ENCODE results near the gene GMDS.

GMDS gene

GRCh38 chr6:1890071-1890470 is 355.3 kb downstream of the GMDS start:
- no peak for ATAC-seq
- TF ChIP-seq ZNF8 (CRISPR knock-in tag; IDR thresholded peaks at IDR 0.05): no peak
- TF ChIP-seq, protein P1, sequence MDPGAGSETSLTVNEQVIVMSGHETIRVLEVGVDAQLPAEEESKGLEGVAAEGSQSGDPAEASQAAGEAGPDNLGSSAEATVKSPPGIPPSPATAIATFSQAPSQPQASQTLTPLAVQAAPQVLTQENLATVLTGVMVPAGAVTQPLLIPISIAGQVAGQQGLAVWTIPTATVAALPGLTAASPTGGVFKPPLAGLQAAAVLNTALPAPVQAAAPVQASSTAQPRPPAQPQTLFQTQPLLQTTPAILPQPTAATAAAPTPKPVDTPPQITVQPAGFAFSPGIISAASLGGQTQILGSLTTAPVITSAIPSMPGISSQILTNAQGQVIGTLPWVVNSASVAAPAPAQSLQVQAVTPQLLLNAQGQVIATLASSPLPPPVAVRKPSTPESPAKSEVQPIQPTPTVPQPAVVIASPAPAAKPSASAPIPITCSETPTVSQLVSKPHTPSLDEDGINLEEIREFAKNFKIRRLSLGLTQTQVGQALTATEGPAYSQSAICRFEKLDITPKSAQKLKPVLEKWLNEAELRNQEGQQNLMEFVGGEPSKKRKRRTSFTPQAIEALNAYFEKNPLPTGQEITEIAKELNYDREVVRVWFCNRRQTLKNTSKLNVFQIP (CRISPR knock-in tag; IDR thresholded peaks at IDR 0.05; ENCODE audit: borderline replicate concordance, low read depth): no peak
- TF ChIP-seq ZNF70 (CRISPR knock-in tag; IDR thresholded peaks at IDR 0.05): no peak
- TF ChIP-seq, protein P2, sequence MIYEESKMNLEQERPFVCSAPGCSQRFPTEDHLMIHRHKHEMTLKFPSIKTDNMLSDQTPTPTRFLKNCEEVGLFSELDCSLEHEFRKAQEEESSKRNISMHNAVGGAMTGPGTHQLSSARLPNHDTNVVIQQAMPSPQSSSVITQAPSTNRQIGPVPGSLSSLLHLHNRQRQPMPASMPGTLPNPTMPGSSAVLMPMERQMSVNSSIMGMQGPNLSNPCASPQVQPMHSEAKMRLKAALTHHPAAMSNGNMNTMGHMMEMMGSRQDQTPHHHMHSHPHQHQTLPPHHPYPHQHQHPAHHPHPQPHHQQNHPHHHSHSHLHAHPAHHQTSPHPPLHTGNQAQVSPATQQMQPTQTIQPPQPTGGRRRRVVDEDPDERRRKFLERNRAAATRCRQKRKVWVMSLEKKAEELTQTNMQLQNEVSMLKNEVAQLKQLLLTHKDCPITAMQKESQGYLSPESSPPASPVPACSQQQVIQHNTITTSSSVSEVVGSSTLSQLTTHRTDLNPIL (CRISPR knock-in tag; IDR thresholded peaks at IDR 0.05; ENCODE audit: low read depth): no peak
- TF ChIP-seq RARB (CRISPR knock-in tag; IDR thresholded peaks at IDR 0.05): no peak
- no peak for TF ChIP-seq ARNTL (CRISPR knock-in tag; IDR thresholded peaks at IDR 0.05; ENCODE audit: borderline replicate concordance, low read depth)
- TF ChIP-seq ZNF565 (CRISPR knock-in tag; conservative IDR thresholded peaks at IDR 0.05; ENCODE audit: low read depth): no peak
- TF ChIP-seq, protein P3, sequence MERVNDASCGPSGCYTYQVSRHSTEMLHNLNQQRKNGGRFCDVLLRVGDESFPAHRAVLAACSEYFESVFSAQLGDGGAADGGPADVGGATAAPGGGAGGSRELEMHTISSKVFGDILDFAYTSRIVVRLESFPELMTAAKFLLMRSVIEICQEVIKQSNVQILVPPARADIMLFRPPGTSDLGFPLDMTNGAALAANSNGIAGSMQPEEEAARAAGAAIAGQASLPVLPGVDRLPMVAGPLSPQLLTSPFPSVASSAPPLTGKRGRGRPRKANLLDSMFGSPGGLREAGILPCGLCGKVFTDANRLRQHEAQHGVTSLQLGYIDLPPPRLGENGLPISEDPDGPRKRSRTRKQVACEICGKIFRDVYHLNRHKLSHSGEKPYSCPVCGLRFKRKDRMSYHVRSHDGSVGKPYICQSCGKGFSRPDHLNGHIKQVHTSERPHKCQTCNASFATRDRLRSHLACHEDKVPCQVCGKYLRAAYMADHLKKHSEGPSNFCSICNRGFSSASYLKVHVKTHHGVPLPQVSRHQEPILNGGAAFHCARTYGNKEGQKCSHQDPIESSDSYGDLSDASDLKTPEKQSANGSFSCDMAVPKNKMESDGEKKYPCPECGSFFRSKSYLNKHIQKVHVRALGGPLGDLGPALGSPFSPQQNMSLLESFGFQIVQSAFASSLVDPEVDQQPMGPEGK (CRISPR knock-in tag; IDR thresholded peaks at IDR 0.05; ENCODE audit: borderline replicate concordance): no peak
- TF ChIP-seq GLIS3 (CRISPR knock-in tag; IDR thresholded peaks at IDR 0.05): no peak
- no peak for TF ChIP-seq ZFP30 (CRISPR knock-in tag; IDR thresholded peaks at IDR 0.05)
- TF ChIP-seq, protein P4, sequence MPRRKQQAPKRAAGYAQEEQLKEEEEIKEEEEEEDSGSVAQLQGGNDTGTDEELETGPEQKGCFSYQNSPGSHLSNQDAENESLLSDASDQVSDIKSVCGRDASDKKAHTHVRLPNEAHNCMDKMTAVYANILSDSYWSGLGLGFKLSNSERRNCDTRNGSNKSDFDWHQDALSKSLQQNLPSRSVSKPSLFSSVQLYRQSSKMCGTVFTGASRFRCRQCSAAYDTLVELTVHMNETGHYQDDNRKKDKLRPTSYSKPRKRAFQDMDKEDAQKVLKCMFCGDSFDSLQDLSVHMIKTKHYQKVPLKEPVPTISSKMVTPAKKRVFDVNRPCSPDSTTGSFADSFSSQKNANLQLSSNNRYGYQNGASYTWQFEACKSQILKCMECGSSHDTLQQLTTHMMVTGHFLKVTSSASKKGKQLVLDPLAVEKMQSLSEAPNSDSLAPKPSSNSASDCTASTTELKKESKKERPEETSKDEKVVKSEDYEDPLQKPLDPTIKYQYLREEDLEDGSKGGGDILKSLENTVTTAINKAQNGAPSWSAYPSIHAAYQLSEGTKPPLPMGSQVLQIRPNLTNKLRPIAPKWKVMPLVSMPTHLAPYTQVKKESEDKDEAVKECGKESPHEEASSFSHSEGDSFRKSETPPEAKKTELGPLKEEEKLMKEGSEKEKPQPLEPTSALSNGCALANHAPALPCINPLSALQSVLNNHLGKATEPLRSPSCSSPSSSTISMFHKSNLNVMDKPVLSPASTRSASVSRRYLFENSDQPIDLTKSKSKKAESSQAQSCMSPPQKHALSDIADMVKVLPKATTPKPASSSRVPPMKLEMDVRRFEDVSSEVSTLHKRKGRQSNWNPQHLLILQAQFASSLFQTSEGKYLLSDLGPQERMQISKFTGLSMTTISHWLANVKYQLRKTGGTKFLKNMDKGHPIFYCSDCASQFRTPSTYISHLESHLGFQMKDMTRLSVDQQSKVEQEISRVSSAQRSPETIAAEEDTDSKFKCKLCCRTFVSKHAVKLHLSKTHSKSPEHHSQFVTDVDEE (CRISPR knock-in tag; IDR thresholded peaks at IDR 0.05): no peak
- TF ChIP-seq TCF4 (CRISPR knock-in tag; IDR thresholded peaks at IDR 0.05; ENCODE audit: borderline replicate concordance): no peak
- TF ChIP-seq OSR1 (CRISPR knock-in tag; IDR thresholded peaks at IDR 0.05): no peak

GRCh38 chr6:1885576-1886011 is 359.8 kb downstream of the GMDS start:
- ATAC-seq: peak; percentile 92
- TF ChIP-seq CSDC2 (CRISPR knock-in tag; IDR thresholded peaks at IDR 0.05) (no peak), ISL1 (CRISPR knock-in tag; IDR thresholded peaks at IDR 0.05) (no peak)
- TF ChIP-seq, protein P3 (CRISPR knock-in tag; IDR thresholded peaks at IDR 0.05; ENCODE audit: borderline replicate concordance): no peak

- TF ChIP-seq ISL1 (CRISPR knock-in tag; IDR thresholded peaks at IDR 0.05): peak; percentile 86
- TF ChIP-seq, protein P1 (CRISPR knock-in tag; IDR thresholded peaks at IDR 0.05; ENCODE audit: borderline replicate concordance, low read depth): no peak
- peak; percentile 54; the same call in 2 of the 3 replicates for ATAC-seq
Measured at GRCh38 chr6:1884313-1884712, 361.1 kb downstream of the GMDS start.

GRCh38 chr6:1878330-1878729 is 367.1 kb downstream of the GMDS start:
- no peak for ATAC-seq
- TF ChIP-seq CSRNP3 (CRISPR knock-in tag; IDR thresholded peaks at IDR 0.05): no peak
- no peak for TF ChIP-seq PPARA (CRISPR knock-in tag; IDR thresholded peaks at IDR 0.05; ENCODE audit: borderline replicate concordance)
- TF ChIP-seq ISL1 (CRISPR knock-in tag; IDR thresholded peaks at IDR 0.05): no peak
- no peak for TF ChIP-seq RARB (CRISPR knock-in tag; IDR thresholded peaks at IDR 0.05)
- TF ChIP-seq GLIS3 (CRISPR knock-in tag; IDR thresholded peaks at IDR 0.05): no peak
- TF ChIP-seq, protein P1 (CRISPR knock-in tag; IDR thresholded peaks at IDR 0.05; ENCODE audit: borderline replicate concordance, low read depth): no peak
- no peak for TF ChIP-seq ZC3H10 (CRISPR knock-in tag; IDR thresholded peaks at IDR 0.05)
- TF ChIP-seq TCF4 (CRISPR knock-in tag; IDR thresholded peaks at IDR 0.05; ENCODE audit: borderline replicate concordance): no peak
- no peak for TF ChIP-seq OSR1 (CRISPR knock-in tag; IDR thresholded peaks at IDR 0.05)

Measured in SK-N-SH treated with all-trans-retinoic acid at 6 μM for 48 hours (cell line).